ENCODE data around the gene DCAF8. TPM values are rescaled to one million over a fixed set of nuclear protein-coding genes. Genes with fewer than 3 reads are reported as not detected.

Gene DCAF8
- polyA plus RNA-seq, 3 donors: 35.5 to 205 (median 44.6) TPM

GRCh38 chr1:160193091-160193819 is 69.1 kb downstream of the DCAF8 start:
- TF ChIP-seq, protein P1, sequence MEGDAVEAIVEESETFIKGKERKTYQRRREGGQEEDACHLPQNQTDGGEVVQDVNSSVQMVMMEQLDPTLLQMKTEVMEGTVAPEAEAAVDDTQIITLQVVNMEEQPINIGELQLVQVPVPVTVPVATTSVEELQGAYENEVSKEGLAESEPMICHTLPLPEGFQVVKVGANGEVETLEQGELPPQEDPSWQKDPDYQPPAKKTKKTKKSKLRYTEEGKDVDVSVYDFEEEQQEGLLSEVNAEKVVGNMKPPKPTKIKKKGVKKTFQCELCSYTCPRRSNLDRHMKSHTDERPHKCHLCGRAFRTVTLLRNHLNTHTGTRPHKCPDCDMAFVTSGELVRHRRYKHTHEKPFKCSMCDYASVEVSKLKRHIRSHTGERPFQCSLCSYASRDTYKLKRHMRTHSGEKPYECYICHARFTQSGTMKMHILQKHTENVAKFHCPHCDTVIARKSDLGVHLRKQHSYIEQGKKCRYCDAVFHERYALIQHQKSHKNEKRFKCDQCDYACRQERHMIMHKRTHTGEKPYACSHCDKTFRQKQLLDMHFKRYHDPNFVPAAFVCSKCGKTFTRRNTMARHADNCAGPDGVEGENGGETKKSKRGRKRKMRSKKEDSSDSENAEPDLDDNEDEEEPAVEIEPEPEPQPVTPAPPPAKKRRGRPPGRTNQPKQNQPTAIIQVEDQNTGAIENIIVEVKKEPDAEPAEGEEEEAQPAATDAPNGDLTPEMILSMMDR (IDR thresholded peaks at IDR 0.05): peak; percentile 86
- H2AFZ ChIP-seq (ENCODE audit: insufficient read depth, low read depth, low read length, poor library complexity, severe bottlenecking): no peak overlapping the region

GRCh38 chr1:160192234-160192633 is 70.1 kb downstream of the DCAF8 start:
- no peak overlapping the region for H3K4me3 ChIP-seq (replicated peaks in 1 of 3; ENCODE audit: low read depth in 2 of 3, low read length in 3 of 3)
- intact Hi-C loops (cut with micrococcal nuclease): loop anchor here (2.0 to 10.0 kb wide), 5 partner anchors 61 to 185 kb away; no protein-coding TSS in a partner anchor
- TF ChIP-seq, protein P1 (IDR thresholded peaks at IDR 0.05): no peak
- no peaks in the 10 kb centered on the region for H3K36me3 ChIP-seq (replicated peaks in 1 of 2; ENCODE audit: control insufficient read depth in 1 of 2, insufficient read depth in 2 of 2, low read length in 2 of 2)
- DNase-seq: no peak
- Mint-ChIP-seq H3K4me1 (no peaks in the 10 kb centered on the region), H3K4me3 (no peak overlapping the region), H3K36me3 (no peaks in the 10 kb centered on the region), H3K27ac (no peak overlapping the region), H3K9me3 (no peaks in the 10 kb centered on the region), H3K27me3 (ENCODE audit: low read depth in 3 of 3) (peaks cover 2 to 5% (median 3%) of the 10 kb centered on the region in 3 donors)
- H3K27me3 ChIP-seq (ENCODE audit: control insufficient read depth in 2 of 2, insufficient read depth in 2 of 2, low read length in 2 of 2): no peaks in the 10 kb centered on the region
- no peak overlapping the region for H3K9ac ChIP-seq (ENCODE audit: insufficient read depth, low read length, poor library complexity, severe bottlenecking)
- H2AFZ ChIP-seq (ENCODE audit: insufficient read depth, low read depth, low read length, poor library complexity, severe bottlenecking): no peak overlapping the region
- H3K4me2 ChIP-seq (replicated peaks; ENCODE audit: extremely low read depth, low read length, poor library complexity, severe bottlenecking): no peak overlapping the region
- no peaks in the 10 kb centered on the region for H4K20me1 ChIP-seq (ENCODE audit: insufficient read depth, low read length)
- H3K79me2 ChIP-seq (ENCODE audit: insufficient read depth, low read length): no peaks in the 10 kb centered on the region
- peaks cover 4 to 9% of the 10 kb centered on the region in 2 donors for H3K4me1 ChIP-seq (ENCODE audit: control insufficient read depth in 1 of 2, insufficient read depth in 2 of 2, low read length in 2 of 2)
- no peaks in the 10 kb centered on the region for H3K9me3 ChIP-seq (replicated peaks in 1 of 2; ENCODE audit: control insufficient read depth in 1 of 2, insufficient read depth in 1 of 2, low read length in 2 of 2)
- H3K27ac ChIP-seq (ENCODE audit: low read depth in 1 of 2, low read length in 2 of 2): no peak overlapping the region

More at GRCh38 chr1:160193091-160193819, 69.1 kb downstream of the DCAF8 start:
- H3K9me3 Mint-ChIP-seq: no peaks in the 10 kb centered on the region
- H3K79me2 ChIP-seq (ENCODE audit: insufficient read depth, low read length): no peaks in the 10 kb centered on the region
- no peak overlapping the region for H3K27ac ChIP-seq (ENCODE audit: low read depth in 1 of 2, low read length in 2 of 2)
- no peaks in the 10 kb centered on the region for H3K9me3 ChIP-seq (replicated peaks in 1 of 2; ENCODE audit: control insufficient read depth in 1 of 2, insufficient read depth in 1 of 2, low read length in 2 of 2)
- DNase-seq: peak; percentile 82 to 84 (median 82)
- H3K4me2 ChIP-seq (replicated peaks; ENCODE audit: extremely low read depth, low read length, poor library complexity, severe bottlenecking): no peak overlapping the region
- intact Hi-C loops (cut with micrococcal nuclease): loop anchor here (2.0 to 10.0 kb wide), 5 partner anchors 60 to 184 kb away; no protein-coding TSS in a partner anchor
- H3K4me3 Mint-ChIP-seq: no peak overlapping the region
- H3K27me3 Mint-ChIP-seq (ENCODE audit: low read depth in 3 of 3): peaks cover 2 to 3% (median 3%) of the 10 kb centered on the region in 3 donors
- H3K27ac Mint-ChIP-seq: no peak overlapping the region
- H3K36me3 ChIP-seq (replicated peaks in 1 of 2; ENCODE audit: control insufficient read depth in 1 of 2, insufficient read depth in 2 of 2, low read length in 2 of 2): no peaks in the 10 kb centered on the region
- no peaks in the 10 kb centered on the region for H3K36me3 Mint-ChIP-seq
- no peak overlapping the region for H3K9ac ChIP-seq (ENCODE audit: insufficient read depth, low read length, poor library complexity, severe bottlenecking)
- no peaks in the 10 kb centered on the region for H3K4me1 Mint-ChIP-seq
- 67% methylated on average over 3 of the region's 16 CpGs for WGBS (ENCODE audit: insufficient coverage)
- no peaks in the 10 kb centered on the region for H3K27me3 ChIP-seq (ENCODE audit: control insufficient read depth in 2 of 2, insufficient read depth in 2 of 2, low read length in 2 of 2)
- H3K4me1 ChIP-seq (ENCODE audit: control insufficient read depth in 1 of 2, insufficient read depth in 2 of 2, low read length in 2 of 2): peaks cover 4 to 9% of the 10 kb centered on the region in 2 donors
- H4K20me1 ChIP-seq (ENCODE audit: insufficient read depth, low read length): no peaks in the 10 kb centered on the region
- no peak overlapping the region for H3K4me3 ChIP-seq (replicated peaks in 1 of 3; ENCODE audit: low read depth in 2 of 3, low read length in 3 of 3)
